Stomach (tissue), 9 donors: ENCODE results near the gene PMP22. TPM values are rescaled to one million over a fixed set of nuclear protein-coding genes. Genes with fewer than 3 reads are reported as not detected.

Source experiments
- DNase-seq, 2 donors: peaks; one replicate each; pipeline versions ENCODE4 v3.0.0 to v3.0.0-alpha.2; 2013 to 2019
- H3K27ac ChIP-seq, 5 donors: fragments of 200-600 bp in 4 of 5; sonication (generic) in 4 of 5; one replicate each; pipeline ENCODE4 v1.5.1; 2013 to 2019; ENCODE audit warnings: mild to moderate bottlenecking in 1 of 5, moderate library complexity in 1 of 5
- H3K27me3 ChIP-seq, 3 donors: fragments of 200-600 bp; sonication (generic); one replicate each; pipeline ENCODE4 v1.5.1; 2017 to 2019; ENCODE audit warnings: mixed run types in 1 of 3
- H3K36me3 ChIP-seq, 4 donors: fragments of 200-600 bp; sonication (generic); 1 replicate in 3 of 4; 2 replicates in 1 of 4; pipeline ENCODE4 v1.5.1; 2016 to 2019
- H3K4me1 ChIP-seq, 4 donors: fragments of 200-600 bp; sonication (generic); one replicate each; pipeline ENCODE4 v1.5.1; 2016 to 2019
- H3K4me3 ChIP-seq, 4 donors: fragments of 200-600 bp; sonication (generic) in 3 of 4; one replicate each; pipeline ENCODE4 v1.5.1; 2016 to 2019; ENCODE audit warnings: mild to moderate bottlenecking in 1 of 4
- H3K9me3 ChIP-seq, 4 donors: fragments of 200-600 bp; sonication (generic); one replicate each; pipeline ENCODE4 v1.5.1; 2016 to 2019
- CTCF ChIP-seq, 7 experiments: fragments of 450-650 bp in 4 of 7; fragments of 200-600 bp in 3 of 7; sonication (generic) in 3 of 7; IDR thresholded peaks; one replicate each; pipeline ENCODE4 v1.5.1; 2016 to 2019; ENCODE audit warnings: antibody characterized with exemption in 7 of 7, control low read depth in 2 of 7, mild to moderate bottlenecking in 1 of 7
- EP300 ChIP-seq: sonication (generic); formaldehyde crosslinking; IDR thresholded peaks from one replicate; pipeline ENCODE4 v1.6.1; 2017; ENCODE audit warnings: antibody characterized with exemption
- POLR2A ChIP-seq, 4 donors: fragments of 450-650 bp; IDR thresholded peaks; one replicate each; pipeline ENCODE4 v1.6.1; 2016; ENCODE audit warnings: antibody characterized with exemption in 4 of 4, control low read depth in 2 of 4, mild to moderate bottlenecking in 1 of 4, moderate library complexity in 1 of 4
- POLR2AphosphoS5 ChIP-seq, 3 donors: sonication (generic); formaldehyde crosslinking; IDR thresholded peaks; one replicate each; pipeline ENCODE4 v1.6.1; 2016; ENCODE audit warnings: antibody characterized with exemption in 3 of 3
- WGBS, 5 donors: extraction: QIAGEN DNeasy Blood & Tissue Kit in 3 of 5; methylation state at CpG; one replicate each; pipeline versions ENCODE4 v1.1.5 to v1.1.7; 2013 to 2018; 5-methylcytosine and 5-hydroxymethylcytosine counted together
- intact Hi-C: fragments of 100-400 bp; cut with DNase I; formaldehyde crosslinking; loops from one replicate; pipeline ENCODE4 v1.15.1; 2023; ENCODE audit warnings: low total_unique reads
- polyA plus RNA-seq, 3 donors: library from polyadenylated mRNA; stranded (reverse); fragments of 200-250 nt; gene quantifications; one replicate each; pipeline ENCODE4 v1.2.3, GENCODE V29; 2013
- total RNA-seq, 5 donors: library from RNA; depleted of rRNA; stranded (reverse); fragments of >200 nt; gene quantifications; one replicate each; pipeline versions ENCODE4 v1.1.0 to v1.2.3, GENCODE V29; 2014 to 2016
- donor health status: healthy with polysubstance abuse.
- donor health status: Bipolar disorder and iron deficiency.
- donor health status: healthy.

PMP22 gene
- total and polyA plus RNA-seq, 8 donors: 34.2 to 168 (median 51.7) TPM

- Histone ChIP-seq H3K4me3 (peak overlapping the region; percentile 21 to 57 (median 42)), H3K9me3 (no peaks in the 10 kb centered on the region), H3K27ac (peak overlapping the region in 4 of 5 donors; percentile 27 to 99 (median 95)), H3K27me3 (peaks cover 0 to 17% (median 14%) of the 10 kb centered on the region in 3 donors), H3K4me1 (peaks cover 40 to 94% (median 78%) of the 10 kb centered on the region in 4 donors), H3K36me3 (peaks cover 25 to 65% (median 48%) of the 10 kb centered on the region in 4 donors)
- peak in 5 of 7 experiments; percentile 72 to 83 (median 78) for TF ChIP-seq CTCF (IDR thresholded peaks at IDR 0.05)
- no peak for TF ChIP-seq POLR2A (IDR thresholded peaks at IDR 0.05)
- no peak for TF ChIP-seq EP300
- TF ChIP-seq POLR2AphosphoS5 (IDR thresholded peaks at IDR 0.05): peak; percentile 23 to 73 (median 62)
- peak; percentile 76 to 89 for DNase-seq
- WGBS, 5 donors: 0 to 2% (median 1%) methylated on average over 17 of the region's 17 CpGs
- intact Hi-C loops: loop anchor here (5.0 kb wide), 1 partner anchor 245 kb away; no protein-coding TSS in a partner anchor
Measured at GRCh38 chr17:15257258-15257788, 7.8 kb downstream of the PMP22 start.

- Histone ChIP-seq H3K36me3 (peaks cover 26 to 71% (median 53%) of the 10 kb centered on the region in 4 donors), H3K27ac (peak overlapping the region in 2 of 5 donors; percentile 93 to 99)
- WGBS, 5 donors: 28 to 42% (median 37%) methylated on average over 7 of the region's 7 CpGs
Measured at GRCh38 chr17:15256689-15257088, 8.4 kb downstream of the PMP22 start.

GRCh38 chr17:15255713-15256454 lies 9.2 kb downstream of the PMP22 start:
- Histone ChIP-seq H3K4me3 (peak overlapping the region in 2 of 4 donors; percentile 6 to 57), H3K9me3 (no peaks in the 10 kb centered on the region), H3K27ac (peak overlapping the region in 3 of 5 donors; percentile 39 to 99 (median 93)), H3K27me3 (peaks cover 0 to 3% (median 0%) of the 10 kb centered on the region in 3 donors), H3K4me1 (peaks cover 40 to 96% (median 75%) of the 10 kb centered on the region in 4 donors), H3K36me3 (peaks cover 31 to 79% (median 61%) of the 10 kb centered on the region in 4 donors)
- TF ChIP-seq POLR2A (IDR thresholded peaks at IDR 0.05) (no peak), CTCF (IDR thresholded peaks at IDR 0.05) (no peak)
- intact Hi-C loops: loop anchor here (5.0 kb wide), 1 partner anchor 246 kb away; no protein-coding TSS in a partner anchor
- 64 to 73% (median 70%) methylated on average over 13 of the region's 13 CpGs for WGBS, 5 donors
- DNase-seq: no peak

More at GRCh38 chr17:15256689-15257088, 8.4 kb downstream of the PMP22 start:
- peak overlapping the region in 3 of 4 donors; percentile 21 to 57 (median 57) for H3K4me3 ChIP-seq
- no peaks in the 10 kb centered on the region for H3K9me3 ChIP-seq
- peaks cover 0 to 11% (median 8%) of the 10 kb centered on the region in 3 donors for H3K27me3 ChIP-seq
- TF ChIP-seq POLR2A (IDR thresholded peaks at IDR 0.05) (no peak), POLR2AphosphoS5 (IDR thresholded peaks at IDR 0.05) (no peak), CTCF (IDR thresholded peaks at IDR 0.05) (no peak), EP300 (no peak)
- DNase-seq: no peak
- intact Hi-C loops: loop anchor here (5.0 kb wide), 1 partner anchor 246 kb away; no protein-coding TSS in a partner anchor
- peaks cover 40 to 94% (median 78%) of the 10 kb centered on the region in 4 donors for H3K4me1 ChIP-seq

- H3K36me3 ChIP-seq: peaks cover 20 to 79% (median 62%) of the 10 kb centered on the region in 4 donors
- TF ChIP-seq POLR2A (IDR thresholded peaks at IDR 0.05): no peak
- TF ChIP-seq EP300: no peak
- no peak for TF ChIP-seq CTCF (IDR thresholded peaks at IDR 0.05)
- peak in 1 of 3 donors; percentile 9 for TF ChIP-seq POLR2AphosphoS5 (IDR thresholded peaks at IDR 0.05)
- WGBS, 5 donors: 71 to 84% (median 82%) methylated on average over 11 of the region's 11 CpGs
Measured at GRCh38 chr17:15250135-15250860, 14.8 kb downstream of the PMP22 start.

More at GRCh38 chr17:15250135-15250860, 14.8 kb downstream of the PMP22 start:
- no peak for DNase-seq
- intact Hi-C loops: no loop called here
- peak overlapping the region in 3 of 5 donors; percentile 42 to 50 (median 46) for H3K27ac ChIP-seq
- no peak overlapping the region for H3K4me3 ChIP-seq
- no peaks in the 10 kb centered on the region for H3K9me3 ChIP-seq
- H3K27me3 ChIP-seq: no peaks in the 10 kb centered on the region
- H3K4me1 ChIP-seq: peaks cover 17 to 96% (median 57%) of the 10 kb centered on the region in 4 donors
